ENCODE data around the gene FOXK1.

FOXK1 gene

GRCh38 chr7:4815609-4816418 is 133.7 kb downstream of the FOXK1 start:
- no peak overlapping the region for H3K27ac Mint-ChIP-seq
- no peak for DNase-seq
- H3K27me3 Mint-ChIP-seq, result peaks cover 45% of the 10 kb centered on the region
- no peaks in the 10 kb centered on the region for H3K4me1 Mint-ChIP-seq (ENCODE audit: low read depth)
- no peak overlapping the region for H3K4me3 Mint-ChIP-seq
- no peaks in the 10 kb centered on the region for H3K9me3 Mint-ChIP-seq
- no peaks in the 10 kb centered on the region for H3K36me3 Mint-ChIP-seq (ENCODE audit: low read depth)

- H3K36me3 Mint-ChIP-seq (ENCODE audit: low read depth), result no peaks in the 10 kb centered on the region
- H3K9me3 Mint-ChIP-seq, result no peaks in the 10 kb centered on the region
- no peak overlapping the region for H3K4me3 Mint-ChIP-seq
- H3K4me1 Mint-ChIP-seq (ENCODE audit: low read depth), result no peaks in the 10 kb centered on the region
- H3K27ac Mint-ChIP-seq, result no peak overlapping the region
- DNase-seq, result no peak
- peaks cover 49% of the 10 kb centered on the region for H3K27me3 Mint-ChIP-seq
Observed at GRCh38 chr7:4816419-4817080, 134.5 kb downstream of the FOXK1 start.

GRCh38 chr7:4817178-4817901 is 135.2 kb downstream of the FOXK1 start:
- Mint-ChIP-seq H3K36me3 (ENCODE audit: low read depth) (no peaks in the 10 kb centered on the region), H3K9me3 (no peaks in the 10 kb centered on the region), H3K4me1 (ENCODE audit: low read depth) (no peaks in the 10 kb centered on the region), H3K4me3 (no peak overlapping the region), H3K27me3 (peaks cover 48% of the 10 kb centered on the region), H3K27ac (no peak overlapping the region)
- no peak for DNase-seq

GRCh38 chr7:4818000-4818794 is 136.1 kb downstream of the FOXK1 start:
- Mint-ChIP-seq H3K36me3 (ENCODE audit: low read depth) (no peaks in the 10 kb centered on the region), H3K4me1 (ENCODE audit: low read depth) (no peaks in the 10 kb centered on the region), H3K9me3 (no peaks in the 10 kb centered on the region), H3K27ac (no peak overlapping the region), H3K27me3 (peaks cover 42% of the 10 kb centered on the region), H3K4me3 (no peak overlapping the region)
- DNase-seq, result no peak

GRCh38 chr7:4819560-4820404 is 137.7 kb downstream of the FOXK1 start:
- H3K27me3 Mint-ChIP-seq, result peaks cover 34% of the 10 kb centered on the region
- H3K36me3 Mint-ChIP-seq (ENCODE audit: low read depth), result no peaks in the 10 kb centered on the region

GRCh38 chr7:4820405-4820966 is 138.4 kb downstream of the FOXK1 start:
- Mint-ChIP-seq H3K27ac (no peak overlapping the region), H3K36me3 (ENCODE audit: low read depth) (no peaks in the 10 kb centered on the region), H3K4me1 (ENCODE audit: low read depth) (no peaks in the 10 kb centered on the region), H3K4me3 (no peak overlapping the region), H3K27me3 (peaks cover 34% of the 10 kb centered on the region), H3K9me3 (no peaks in the 10 kb centered on the region)
- DNase-seq, result no peak

More at GRCh38 chr7:4819560-4820404, 137.7 kb downstream of the FOXK1 start:
- H3K9me3 Mint-ChIP-seq, result no peaks in the 10 kb centered on the region
- no peak for DNase-seq
- H3K27ac Mint-ChIP-seq, result no peak overlapping the region
- no peak overlapping the region for H3K4me3 Mint-ChIP-seq
- no peaks in the 10 kb centered on the region for H3K4me1 Mint-ChIP-seq (ENCODE audit: low read depth)
